OCI-M2 (cell line): ENCODE results near the gene HRC.
"Not testable (repeated sequence)": the region's sequence is repeated elsewhere in the genome, so short reads cannot be mapped to it uniquely, and the experiment has no call there.

Experiments
- DNase-seq: peaks from one replicate; lab custom pipeline; 2025; ENCODE audit not compliant: unreplicated experiment; lab: John Stamatoyannopoulos, UW

Gene HRC

DNA sequence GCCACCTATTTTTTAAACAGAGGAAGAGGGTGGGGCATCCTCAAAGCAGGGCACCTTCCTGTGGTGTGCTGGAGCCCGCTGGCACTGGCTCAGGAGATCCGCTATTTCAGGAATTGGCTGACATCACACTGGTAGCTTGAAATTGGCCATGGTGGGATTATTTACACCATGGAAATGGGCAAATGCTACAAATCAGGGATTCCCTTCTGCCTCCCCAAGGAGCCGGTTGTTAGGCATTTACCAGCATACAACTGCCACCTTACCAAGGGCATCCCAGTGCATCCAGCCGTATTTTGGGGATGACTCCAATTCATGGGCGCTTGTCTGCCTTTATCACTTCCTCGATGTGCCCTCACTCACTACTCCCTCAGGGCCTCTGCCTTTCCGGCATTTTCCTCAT is 14.2 kb downstream of the HRC start:
- DNase-seq: no peak

DNA sequence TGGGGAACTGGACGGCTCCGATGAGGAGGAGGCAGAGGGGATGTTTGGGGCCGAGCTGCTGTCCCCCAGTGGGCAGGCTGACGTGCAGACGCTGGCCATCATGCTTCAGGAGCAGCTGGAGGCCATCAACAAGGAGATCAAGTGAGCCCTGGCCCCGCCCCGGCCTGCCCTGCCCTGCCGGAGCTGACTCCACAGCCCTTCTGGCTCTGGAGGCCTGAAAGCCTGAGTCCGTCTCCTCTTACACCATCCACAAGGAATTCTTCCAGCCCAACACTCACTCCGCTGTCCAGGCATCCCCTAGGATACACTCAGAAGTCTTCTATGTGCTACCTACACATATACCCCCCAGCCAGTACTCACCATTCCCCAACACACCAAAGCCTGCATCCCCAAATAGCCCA is 18.4 kb downstream of the HRC start:
- DNase-seq: no peak

DNA sequence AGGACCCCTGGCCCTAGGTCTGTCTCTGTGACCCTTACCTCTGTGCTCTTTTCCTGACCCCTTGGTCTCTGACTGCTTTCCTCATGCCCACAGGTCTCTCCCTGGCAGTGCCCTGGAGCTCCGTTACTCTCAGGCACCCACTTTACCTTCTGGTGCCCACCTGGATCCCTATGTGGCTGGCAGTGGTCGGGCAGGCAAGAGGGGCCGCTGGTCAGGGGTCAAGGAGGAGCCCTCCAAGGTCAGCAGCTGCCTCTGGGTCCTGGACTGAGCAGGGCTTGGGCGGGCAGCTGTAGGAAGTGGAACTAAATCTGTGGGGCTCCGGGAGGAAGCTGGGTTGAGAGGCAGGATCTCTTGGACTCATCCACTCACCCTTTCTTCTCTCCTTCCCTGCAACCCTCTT is 19.5 kb downstream of the HRC start:
- DNase-seq: no peak

DNA sequence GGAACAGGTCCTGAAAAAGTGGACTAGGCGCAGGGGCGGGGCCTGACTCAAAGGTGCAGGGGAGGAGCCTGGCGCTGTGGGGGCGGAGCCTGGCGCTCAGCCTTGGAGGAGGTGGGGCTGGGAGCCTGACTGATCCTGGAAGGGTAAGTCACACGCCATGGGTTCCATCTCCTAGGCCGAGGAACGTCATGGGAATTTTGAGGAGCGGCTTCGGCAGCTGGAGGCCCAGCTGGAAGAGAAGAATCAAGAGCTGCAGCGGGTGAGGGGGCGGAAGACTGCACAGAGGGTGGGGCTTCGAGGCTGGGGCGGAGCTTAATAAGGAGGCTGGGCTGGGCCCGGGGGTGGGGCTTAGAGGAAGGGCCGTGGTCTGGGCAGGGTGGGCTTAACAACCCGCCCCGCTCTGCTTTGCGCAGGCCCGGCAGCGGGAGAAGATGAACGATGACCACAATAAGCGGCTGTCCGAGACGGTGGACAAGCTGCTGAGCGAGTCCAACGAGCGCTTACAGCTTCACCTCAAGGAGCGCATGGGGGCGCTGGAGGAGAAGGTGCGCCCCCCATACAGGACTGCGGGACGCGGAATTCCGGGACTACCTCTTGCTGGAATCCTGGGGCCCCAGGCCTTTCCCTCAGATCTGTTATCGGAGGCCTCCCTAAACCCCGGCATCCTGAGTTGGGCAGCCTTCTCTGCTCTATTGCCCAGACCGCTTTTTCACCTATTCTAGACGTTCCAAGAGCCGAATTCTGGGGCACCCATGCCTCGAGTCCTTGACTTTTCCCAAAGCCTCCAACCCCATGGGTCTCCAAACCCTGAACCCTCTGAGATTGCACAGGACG is 21.4 kb downstream of the HRC start:
- DNase-seq: no peak

DNA sequence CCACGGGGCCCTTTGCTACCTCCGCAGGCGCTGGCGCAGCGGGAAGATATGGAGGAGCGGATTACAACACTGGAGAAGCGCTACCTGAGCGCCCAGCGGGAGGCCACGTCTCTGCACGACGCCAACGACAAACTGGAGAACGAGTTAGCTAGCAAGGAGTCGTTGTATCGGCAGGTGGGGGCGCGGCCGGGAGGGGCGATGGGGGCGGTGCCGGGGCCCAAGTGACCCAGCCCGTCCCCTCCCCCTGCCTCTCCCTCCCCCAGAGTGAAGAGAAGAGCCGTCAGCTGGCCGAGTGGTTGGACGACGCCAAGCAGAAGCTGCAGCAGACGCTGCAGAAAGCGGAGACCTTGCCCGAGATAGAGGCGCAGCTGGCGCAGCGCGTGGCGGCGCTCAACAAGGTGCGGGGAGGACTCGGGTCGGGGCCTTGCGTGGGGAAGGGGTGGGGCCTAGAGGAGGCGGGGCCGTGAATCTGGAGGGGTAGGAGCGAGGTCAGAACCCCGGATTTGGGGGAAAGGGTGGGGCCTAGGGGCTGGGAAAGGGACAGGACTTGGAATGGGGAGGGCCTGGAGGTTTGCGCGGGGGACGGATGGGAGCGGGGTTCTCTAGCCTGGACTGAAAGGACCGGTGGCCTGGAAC is 22.1 kb downstream of the HRC start:
- DNase-seq: no peak

DNA sequence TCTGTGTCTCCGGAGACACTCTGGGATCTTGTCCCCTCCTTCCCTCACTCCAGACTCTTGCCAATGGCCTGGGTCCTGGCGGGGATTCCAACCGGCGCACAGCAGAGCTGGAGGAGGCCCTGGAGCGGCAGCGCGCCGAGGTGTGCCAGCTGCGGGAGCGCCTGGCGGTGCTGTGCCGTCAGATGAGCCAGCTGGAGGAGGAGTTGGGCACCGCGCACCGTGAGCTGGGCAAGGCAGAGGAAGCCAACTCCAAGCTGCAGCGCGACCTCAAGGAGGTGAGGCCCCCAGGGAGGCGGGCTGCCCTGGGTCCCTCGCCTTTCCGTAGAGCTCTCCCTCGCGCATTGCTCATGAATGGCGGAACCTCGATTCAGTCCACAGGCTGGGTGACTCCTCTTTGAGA is 24.9 kb downstream of the HRC start:
- DNase-seq: no peak

DNA sequence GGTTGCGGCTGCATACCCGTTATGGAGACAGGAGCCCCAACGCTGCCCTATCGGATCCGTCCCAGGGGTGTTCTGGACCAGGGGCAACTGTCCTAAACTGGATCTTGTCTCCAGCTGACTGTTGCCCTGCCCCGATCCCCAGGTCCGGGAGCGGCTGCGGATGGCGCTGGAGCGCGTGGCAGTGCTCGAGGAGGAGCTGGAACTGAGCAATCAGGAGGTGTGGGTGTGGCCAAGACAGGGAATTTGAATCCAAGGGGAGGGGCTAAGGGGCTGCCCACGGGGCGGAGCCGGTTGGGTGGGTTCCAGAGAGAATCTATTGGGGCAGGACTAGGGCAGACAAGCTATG is 26.0 kb downstream of the HRC start:
- DNase-seq: peak; percentile 91

DNA sequence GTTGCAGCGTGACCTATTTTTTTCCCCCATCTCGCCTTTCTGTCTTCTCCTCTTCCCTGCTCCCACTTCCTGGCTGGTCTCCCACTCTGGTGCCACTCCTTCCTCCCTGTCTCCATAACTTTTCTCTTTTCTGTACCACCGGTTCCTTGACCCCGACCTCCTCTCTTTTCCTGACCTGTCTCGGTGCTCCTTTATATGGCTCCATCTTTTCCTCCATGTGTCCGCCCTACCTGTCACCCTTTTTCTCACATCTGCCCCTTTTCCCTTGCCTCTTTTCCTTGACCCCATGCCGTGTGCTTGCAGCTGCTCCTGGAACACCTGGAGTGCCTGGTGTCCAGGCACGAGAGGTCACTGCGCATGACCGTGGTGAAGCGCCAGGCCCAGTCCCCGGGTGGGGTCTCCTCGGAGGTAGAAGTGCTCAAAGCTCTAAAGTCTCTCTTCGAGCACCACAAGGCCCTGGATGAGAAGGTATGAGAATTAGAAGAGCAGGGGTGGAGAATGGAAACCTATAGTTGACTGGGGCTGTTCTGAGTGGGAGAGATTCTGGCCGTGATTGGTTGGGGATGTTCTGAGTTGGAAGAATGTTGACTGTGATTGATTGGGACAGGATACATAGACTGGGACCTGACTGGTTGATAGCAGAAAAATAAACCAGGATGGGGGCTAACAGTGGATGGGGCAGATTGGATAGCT is 26.5 kb downstream of the HRC start:
- DNase-seq: no peak

DNA sequence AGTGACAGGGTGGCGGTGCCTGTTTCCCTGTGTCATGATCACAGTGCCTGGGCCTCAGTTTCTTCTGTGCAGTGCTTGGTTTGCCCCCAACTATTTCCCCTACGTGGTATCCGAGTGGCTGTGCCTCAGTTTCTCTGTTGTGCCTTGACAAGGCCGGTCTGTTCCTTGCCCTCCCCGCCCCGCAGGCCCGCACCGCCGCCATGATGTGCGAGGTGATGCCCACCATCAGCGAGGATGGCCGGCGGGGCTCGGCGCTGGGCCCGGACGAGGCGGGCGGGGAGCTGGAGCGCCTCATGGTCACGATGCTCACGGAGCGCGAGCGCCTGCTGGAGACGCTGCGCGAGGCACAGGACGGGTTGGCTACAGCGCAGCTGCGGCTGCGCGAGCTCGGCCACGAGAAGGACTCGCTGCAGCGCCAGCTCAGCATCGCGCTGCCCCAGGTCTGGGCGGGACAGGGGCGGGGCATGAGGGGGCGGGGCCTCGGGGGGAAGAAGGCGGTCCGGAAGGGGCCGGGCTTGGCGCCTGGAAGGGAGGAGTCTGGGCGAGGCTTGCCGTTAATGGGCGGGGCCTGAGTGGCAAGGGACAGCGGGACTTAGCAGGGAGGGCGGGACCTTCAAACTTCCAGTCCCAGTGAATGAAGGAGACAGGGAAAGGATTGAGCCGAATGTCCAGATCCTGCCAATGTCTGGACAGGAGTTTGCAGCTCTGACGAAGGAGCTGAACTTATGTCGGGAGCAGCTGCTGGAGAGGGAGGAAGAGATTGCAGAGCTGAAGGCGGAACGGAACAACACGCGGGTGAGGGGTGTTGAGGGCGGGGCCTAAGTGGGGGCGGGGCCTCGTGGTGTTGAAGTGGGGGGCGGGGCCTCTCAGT is 27.3 kb downstream of the HRC start:
- peak; percentile 87 for DNase-seq

DNA sequence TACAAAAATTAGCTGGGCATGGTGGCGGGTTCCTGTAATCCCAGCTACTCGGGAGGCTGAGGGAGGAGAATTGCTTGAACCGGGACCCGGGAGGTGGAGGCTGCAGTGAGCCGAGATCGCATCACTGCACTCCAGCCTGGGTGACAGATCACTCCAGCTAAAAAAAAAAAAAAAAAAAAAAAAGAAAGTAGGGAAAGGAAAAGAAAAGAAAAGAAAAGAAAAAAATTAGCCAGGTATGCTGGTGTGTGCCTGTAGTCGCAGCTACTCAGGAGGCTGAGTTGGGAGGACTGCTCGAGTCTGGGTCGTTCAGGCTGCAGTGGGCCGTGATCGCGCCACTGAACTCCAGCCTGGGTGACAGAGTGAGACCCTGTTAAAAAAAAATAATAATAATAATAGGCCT is 28.0 kb downstream of the HRC start:
- DNase-seq: not testable (repeated sequence)

DNA sequence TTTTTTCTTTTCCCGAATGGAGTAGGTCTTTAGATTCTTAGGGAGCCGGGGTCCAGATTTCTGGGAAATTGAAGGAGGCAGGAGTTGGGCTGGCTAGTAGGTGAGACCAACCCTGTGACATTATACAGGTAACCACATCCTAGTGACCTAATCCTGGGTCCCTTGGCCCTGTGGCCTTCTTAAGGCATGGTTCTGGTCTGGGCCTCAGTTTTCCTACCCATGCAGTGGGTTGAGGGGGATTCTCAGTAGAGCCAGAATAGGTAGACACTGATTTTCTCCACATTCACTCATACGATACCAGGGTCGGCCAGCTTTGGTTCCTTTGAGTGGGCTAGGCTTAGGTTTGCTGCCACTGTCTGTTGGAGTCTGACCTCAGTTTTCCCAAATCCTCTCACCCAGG is 28.6 kb downstream of the HRC start:
- no peak for DNase-seq

DNA sequence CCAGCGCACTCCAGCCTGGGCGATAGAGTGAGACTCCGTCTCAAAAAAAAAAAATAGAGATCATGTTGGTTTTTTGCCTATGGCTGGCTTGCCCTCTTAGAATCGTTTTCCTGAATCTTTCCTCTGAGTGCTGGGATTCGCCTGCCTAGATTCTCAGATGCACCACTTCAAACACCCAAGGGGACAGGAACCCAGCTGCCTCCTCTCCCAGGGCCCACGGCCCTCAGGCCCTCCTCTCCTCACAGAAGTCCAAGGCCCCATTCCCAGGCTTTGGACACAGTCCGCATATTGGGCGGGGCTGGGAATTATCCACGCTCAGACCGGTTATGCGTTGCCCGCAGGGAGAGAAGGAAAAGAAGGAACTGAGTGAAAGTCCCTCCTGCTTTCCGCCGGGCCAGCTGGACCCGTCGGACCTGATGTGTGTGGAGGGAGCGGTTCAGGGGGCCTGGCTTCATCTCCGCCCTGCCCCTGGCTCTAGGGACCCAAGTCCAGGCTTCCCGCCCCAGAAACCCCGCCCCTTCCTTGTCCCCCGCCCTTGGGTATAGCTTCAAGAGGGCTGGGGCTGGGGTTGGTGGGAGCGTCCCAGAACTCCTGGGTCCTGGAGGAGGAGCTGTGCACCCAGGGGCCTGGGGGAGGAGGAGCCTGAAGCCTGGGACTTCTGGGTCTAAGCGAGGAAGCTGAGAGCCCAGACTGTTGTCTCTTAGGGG is 30.0 kb downstream of the HRC start:
- no peak for DNase-seq

DNA sequence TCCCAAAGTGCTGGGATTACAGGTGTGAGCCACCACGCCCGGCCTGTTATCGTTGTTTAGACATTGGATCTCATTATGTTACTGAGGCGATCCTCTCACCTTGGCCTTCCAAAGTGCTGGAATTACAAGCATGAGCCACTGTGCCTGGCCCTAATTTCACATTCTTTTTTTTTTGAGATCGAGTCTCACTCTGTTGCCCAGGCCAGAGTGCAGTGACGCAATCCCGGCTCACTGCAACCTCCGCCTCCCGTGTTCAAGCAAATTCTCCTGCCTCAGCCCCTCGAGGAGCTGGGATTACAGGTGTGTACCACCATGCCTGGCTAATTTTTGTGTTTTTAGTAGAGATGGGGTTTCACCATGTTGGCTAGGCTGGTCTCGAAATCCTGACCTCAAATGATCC is 31.9 kb downstream of the HRC start:
- not testable (repeated sequence) for DNase-seq

DNA sequence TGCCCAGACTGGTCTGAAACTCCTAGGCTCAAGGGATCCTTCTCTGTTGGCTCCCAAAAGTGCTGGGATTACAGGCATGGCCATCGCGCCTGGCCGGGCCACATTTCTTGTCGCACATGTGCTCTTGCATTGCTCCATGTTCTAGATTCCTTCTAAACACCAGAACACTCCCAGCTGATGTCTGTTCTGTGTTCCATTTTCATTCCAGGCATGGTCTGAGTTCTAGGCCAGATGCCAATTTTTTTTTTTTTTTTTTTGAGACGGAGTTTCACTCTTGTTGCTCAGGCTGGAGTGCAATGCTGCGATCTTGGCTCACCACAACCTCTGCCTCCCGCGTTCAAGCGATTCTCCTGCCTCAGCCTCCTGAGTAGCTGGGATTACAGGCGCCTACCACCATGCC is 33.4 kb downstream of the HRC start:
- DNase-seq: not testable (repeated sequence)

DNA sequence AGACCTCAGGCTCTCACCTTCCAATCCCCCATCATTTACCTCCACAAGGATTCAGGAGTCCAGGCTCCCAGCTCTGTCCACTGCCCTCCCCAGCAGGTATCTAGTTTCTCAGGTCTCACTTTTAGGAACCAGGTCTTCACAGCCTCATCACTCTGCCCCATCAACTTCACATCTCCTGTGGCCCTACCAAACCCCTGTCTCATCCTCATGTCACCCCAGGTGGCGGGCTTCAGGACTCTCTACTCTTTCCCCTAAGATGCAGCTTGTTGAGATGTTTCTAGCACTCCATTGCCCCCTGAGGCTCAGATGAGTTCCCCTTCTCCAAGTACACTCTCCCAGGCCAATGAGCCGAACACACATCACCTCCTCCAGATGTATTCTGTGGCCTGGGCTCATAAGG is 34.3 kb downstream of the HRC start:
- DNase-seq: no peak

DNA sequence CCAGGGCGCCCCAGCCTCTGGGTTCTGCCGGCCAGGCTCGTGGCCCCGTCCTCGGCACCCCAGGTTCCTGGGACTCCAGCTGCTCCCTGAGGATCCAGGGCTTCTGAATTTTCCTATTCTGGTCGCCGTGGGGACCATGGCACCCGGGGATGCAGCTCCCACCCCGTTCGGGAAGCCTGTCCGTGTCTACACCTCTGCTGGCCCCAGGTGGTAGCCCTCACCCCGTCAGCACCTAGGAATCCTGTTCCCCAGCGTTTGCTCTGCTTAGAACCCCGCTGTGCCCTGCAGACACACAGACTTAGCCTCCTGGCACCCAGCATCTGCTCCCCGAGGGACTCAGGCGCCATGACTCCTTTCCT is 34.9 kb downstream of the HRC start:
- no peak for DNase-seq

DNA sequence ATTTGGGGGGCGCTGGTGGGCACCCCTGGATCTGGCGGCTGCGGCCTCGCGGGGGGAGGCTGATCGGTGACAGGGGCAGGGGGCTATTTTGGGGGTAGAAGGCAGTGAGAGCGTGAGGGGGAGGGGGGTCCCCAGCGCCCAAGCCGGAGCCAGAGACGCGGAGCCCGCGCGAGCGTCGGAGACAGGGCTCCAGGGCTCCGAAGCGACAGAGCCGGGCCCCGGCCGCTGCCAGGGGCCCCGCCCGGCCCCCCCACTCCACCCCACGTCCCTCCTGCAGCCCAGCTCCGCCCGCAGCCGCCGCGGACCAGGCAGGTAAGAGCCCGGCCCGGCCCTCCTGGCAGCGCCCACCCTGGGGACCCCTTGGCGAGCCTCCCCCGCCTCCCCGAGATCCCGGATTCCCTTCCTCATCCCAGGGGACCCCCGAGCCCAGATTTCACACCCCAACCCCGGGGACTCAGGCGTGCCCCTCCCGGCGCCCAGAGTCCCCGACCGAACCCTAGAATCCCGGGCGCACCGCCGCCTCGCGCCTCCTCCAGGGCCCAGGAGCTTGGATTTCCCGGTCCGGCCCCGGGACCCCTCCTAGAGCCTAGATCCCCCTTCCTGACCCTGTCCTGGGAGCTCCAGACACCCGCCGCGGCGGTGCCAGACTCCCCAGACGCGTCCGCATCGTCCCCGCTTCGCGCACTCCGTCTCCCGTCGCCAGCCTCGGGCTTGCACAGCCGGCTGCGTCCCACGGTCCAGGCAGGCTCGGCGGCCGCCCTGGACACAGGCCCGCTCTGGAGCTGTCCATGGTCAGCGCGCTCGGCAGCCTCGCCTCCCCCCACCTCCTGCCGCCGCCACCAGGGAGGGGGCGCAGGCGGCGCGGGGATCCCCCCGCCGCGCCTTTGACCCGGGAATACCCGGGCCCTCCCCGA is 35.5 kb downstream of the HRC start, which contains the start of gene PPFIA3:
Gene PPFIA3 (plus strand): TSS at position 134 of the 914 bp plus-strand sequence. CDS start 8,330 bp downstream, outside the sequence.
- DNase-seq: no peak

DNA sequence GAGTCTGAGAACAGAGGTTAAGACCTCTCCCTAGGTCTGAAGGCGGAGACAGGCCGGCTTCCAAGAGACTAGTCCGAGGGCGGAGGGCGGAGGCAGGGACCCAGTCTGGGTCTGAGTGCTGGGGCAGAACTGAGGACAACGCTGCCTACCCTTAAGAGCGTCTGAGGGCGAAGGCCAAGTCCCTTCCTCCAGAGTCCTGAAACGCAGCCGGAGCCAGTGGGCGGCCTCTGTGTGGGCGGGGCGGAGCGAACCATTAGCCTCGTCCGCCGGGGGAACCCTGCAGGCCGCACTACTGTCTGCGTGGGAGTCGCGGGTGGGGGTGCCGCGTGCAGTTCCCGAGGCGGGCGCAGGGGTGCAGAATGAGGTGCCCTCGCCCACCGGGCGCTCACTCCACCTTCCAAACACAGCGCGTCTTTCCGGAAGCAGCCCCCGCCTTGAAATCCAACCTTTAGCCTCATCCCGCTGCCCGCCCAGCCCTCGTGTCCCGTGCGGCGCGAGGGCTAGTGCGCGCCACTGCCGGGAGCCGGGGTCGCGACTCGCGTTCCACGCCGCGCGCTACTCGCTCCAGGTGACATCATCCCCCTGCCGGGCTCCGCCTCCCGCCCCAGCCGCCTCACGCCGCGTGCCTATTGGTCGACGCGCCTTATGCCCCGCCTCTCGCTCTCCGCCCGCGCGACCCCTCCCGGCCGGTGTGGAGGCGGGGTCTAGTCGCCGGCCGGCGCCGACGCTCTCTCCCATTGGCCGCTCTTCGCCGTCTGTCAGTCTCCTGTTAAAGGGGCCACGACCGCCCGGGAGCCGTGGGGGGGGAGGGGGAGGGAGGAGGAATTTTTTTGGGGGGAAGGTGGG is 36.4 kb downstream of the HRC start, which contains the start of gene C19orf73:
Gene C19orf73 (minus strand): TSS at position 579 of the 846 bp plus-strand sequence. CDS start 121 bp downstream, at position 458.
- peak; percentile 91 for DNase-seq
